DOHH2 (cell line): ENCODE results near the gene GMDS.

Experiments
- EZH2phosphoT487 ChIP-seq: fragments of 200-600 bp; sonication (generic); IDR thresholded peaks from 2 replicates; pipeline ENCODE4 v1.6.1; 2017; ENCODE audit warnings: borderline replicate concordance, mild to moderate bottlenecking, antibody characterized with exemption, low read length, moderate library complexity, mixed read lengths
- TF ChIP-seq, protein P1 (sequence below): fragments of 200-600 bp; sonication (generic); IDR thresholded peaks from one replicate; pipeline ENCODE4 v1.5.1; 2014; ENCODE audit warnings: antibody characterized with exemption, mild to moderate bottlenecking, low read depth, low read length; ENCODE audit not compliant: poor library complexity, severe bottlenecking

GRCh38 chr6:1765160-1765903 is 480.1 kb downstream of the GMDS start:
- TF ChIP-seq, protein P1, sequence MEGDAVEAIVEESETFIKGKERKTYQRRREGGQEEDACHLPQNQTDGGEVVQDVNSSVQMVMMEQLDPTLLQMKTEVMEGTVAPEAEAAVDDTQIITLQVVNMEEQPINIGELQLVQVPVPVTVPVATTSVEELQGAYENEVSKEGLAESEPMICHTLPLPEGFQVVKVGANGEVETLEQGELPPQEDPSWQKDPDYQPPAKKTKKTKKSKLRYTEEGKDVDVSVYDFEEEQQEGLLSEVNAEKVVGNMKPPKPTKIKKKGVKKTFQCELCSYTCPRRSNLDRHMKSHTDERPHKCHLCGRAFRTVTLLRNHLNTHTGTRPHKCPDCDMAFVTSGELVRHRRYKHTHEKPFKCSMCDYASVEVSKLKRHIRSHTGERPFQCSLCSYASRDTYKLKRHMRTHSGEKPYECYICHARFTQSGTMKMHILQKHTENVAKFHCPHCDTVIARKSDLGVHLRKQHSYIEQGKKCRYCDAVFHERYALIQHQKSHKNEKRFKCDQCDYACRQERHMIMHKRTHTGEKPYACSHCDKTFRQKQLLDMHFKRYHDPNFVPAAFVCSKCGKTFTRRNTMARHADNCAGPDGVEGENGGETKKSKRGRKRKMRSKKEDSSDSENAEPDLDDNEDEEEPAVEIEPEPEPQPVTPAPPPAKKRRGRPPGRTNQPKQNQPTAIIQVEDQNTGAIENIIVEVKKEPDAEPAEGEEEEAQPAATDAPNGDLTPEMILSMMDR = no peak
- no peak for TF ChIP-seq EZH2phosphoT487
